ENCODE results near the gene CREG2.

CREG2 gene

DNA sequence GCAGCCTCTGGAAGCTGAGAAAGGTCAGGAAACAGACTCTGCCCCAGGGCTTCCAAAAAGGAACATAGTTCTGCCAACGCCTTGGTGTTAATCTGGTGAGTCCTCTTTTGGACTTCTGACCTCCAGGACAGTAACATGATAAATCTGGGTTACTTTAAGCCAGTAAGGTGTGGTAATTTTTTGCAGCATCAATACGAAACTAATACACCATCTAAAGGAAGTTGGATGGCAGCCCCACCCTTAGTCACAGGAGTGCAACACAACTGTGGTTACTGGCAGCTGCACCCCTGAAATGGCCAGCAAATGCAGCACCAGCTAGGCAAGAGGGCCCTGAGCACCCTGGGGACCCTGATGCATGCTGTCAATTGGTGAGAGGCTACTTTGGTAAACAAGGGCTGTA is 25.8 kb downstream of the CREG2 start:
- TF ChIP-seq OSR1 (CRISPR knock-in tag; IDR thresholded peaks at IDR 0.05) (no peak), ARNTL (CRISPR knock-in tag; IDR thresholded peaks at IDR 0.05; ENCODE audit: borderline replicate concordance, low read depth) (no peak), ZNF70 (CRISPR knock-in tag; IDR thresholded peaks at IDR 0.05) (no peak), ZNF8 (CRISPR knock-in tag; IDR thresholded peaks at IDR 0.05) (no peak)
- ATAC-seq, result no peak

DNA sequence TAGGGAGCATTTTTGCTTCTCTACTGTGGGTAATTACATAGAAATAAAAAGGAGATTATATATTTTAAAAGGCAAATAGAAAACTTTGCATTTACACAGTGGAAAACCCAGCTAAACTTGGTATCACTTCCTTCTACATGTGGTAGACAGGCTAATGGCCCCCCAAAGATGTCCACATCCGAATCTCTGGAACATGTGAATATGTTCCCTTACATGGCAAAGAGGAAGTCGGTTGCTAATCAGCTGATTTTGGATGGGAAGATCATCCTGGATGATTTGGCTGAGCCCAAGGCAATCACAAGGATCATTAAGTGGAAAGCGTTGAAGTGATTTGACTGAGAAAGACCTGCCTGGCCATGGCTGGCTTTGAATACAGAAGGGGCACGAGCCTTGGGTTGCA is 26.2 kb downstream of the CREG2 start:
- no peak for TF ChIP-seq ESRRG (CRISPR knock-in tag; IDR thresholded peaks at IDR 0.05)
- TF ChIP-seq, protein P1, sequence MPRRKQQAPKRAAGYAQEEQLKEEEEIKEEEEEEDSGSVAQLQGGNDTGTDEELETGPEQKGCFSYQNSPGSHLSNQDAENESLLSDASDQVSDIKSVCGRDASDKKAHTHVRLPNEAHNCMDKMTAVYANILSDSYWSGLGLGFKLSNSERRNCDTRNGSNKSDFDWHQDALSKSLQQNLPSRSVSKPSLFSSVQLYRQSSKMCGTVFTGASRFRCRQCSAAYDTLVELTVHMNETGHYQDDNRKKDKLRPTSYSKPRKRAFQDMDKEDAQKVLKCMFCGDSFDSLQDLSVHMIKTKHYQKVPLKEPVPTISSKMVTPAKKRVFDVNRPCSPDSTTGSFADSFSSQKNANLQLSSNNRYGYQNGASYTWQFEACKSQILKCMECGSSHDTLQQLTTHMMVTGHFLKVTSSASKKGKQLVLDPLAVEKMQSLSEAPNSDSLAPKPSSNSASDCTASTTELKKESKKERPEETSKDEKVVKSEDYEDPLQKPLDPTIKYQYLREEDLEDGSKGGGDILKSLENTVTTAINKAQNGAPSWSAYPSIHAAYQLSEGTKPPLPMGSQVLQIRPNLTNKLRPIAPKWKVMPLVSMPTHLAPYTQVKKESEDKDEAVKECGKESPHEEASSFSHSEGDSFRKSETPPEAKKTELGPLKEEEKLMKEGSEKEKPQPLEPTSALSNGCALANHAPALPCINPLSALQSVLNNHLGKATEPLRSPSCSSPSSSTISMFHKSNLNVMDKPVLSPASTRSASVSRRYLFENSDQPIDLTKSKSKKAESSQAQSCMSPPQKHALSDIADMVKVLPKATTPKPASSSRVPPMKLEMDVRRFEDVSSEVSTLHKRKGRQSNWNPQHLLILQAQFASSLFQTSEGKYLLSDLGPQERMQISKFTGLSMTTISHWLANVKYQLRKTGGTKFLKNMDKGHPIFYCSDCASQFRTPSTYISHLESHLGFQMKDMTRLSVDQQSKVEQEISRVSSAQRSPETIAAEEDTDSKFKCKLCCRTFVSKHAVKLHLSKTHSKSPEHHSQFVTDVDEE (CRISPR knock-in tag; IDR thresholded peaks at IDR 0.05), result no peak
- TF ChIP-seq, protein P2, sequence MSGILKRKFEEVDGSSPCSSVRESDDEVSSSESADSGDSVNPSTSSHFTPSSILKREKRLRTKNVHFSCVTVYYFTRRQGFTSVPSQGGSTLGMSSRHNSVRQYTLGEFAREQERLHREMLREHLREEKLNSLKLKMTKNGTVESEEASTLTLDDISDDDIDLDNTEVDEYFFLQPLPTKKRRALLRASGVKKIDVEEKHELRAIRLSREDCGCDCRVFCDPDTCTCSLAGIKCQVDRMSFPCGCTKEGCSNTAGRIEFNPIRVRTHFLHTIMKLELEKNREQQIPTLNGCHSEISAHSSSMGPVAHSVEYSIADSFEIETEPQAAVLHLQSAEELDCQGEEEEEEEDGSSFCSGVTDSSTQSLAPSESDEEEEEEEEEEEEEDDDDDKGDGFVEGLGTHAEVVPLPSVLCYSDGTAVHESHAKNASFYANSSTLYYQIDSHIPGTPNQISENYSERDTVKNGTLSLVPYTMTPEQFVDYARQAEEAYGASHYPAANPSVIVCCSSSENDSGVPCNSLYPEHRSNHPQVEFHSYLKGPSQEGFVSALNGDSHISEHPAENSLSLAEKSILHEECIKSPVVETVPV (CRISPR knock-in tag; IDR thresholded peaks at IDR 0.05), result no peak
- TF ChIP-seq OSR1 (CRISPR knock-in tag; IDR thresholded peaks at IDR 0.05), result no peak
- TF ChIP-seq ZC3H10 (CRISPR knock-in tag; IDR thresholded peaks at IDR 0.05), result no peak
- TF ChIP-seq, protein P3, sequence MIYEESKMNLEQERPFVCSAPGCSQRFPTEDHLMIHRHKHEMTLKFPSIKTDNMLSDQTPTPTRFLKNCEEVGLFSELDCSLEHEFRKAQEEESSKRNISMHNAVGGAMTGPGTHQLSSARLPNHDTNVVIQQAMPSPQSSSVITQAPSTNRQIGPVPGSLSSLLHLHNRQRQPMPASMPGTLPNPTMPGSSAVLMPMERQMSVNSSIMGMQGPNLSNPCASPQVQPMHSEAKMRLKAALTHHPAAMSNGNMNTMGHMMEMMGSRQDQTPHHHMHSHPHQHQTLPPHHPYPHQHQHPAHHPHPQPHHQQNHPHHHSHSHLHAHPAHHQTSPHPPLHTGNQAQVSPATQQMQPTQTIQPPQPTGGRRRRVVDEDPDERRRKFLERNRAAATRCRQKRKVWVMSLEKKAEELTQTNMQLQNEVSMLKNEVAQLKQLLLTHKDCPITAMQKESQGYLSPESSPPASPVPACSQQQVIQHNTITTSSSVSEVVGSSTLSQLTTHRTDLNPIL (CRISPR knock-in tag; IDR thresholded peaks at IDR 0.05; ENCODE audit: low read depth), result no peak
- no peak for TF ChIP-seq ZNF8 (CRISPR knock-in tag; IDR thresholded peaks at IDR 0.05)
- TF ChIP-seq SNAI2 (CRISPR knock-in tag; IDR thresholded peaks at IDR 0.05), result no peak
- TF ChIP-seq ARNTL (CRISPR knock-in tag; IDR thresholded peaks at IDR 0.05; ENCODE audit: borderline replicate concordance, low read depth), result no peak
- TF ChIP-seq ZNF70 (CRISPR knock-in tag; IDR thresholded peaks at IDR 0.05), result no peak
- no peak for TF ChIP-seq TOX (CRISPR knock-in tag; IDR thresholded peaks at IDR 0.05; ENCODE audit: borderline replicate concordance)
- TF ChIP-seq ZFP30 (CRISPR knock-in tag; IDR thresholded peaks at IDR 0.05), result no peak
- no peak for TF ChIP-seq ZNF565 (CRISPR knock-in tag; conservative IDR thresholded peaks at IDR 0.05; ENCODE audit: low read depth)
- TF ChIP-seq CSDC2 (CRISPR knock-in tag; IDR thresholded peaks at IDR 0.05), result no peak
- no peak for TF ChIP-seq ZFP3 (CRISPR knock-in tag; IDR thresholded peaks at IDR 0.05)
- TF ChIP-seq TCF4 (CRISPR knock-in tag; IDR thresholded peaks at IDR 0.05; ENCODE audit: borderline replicate concordance), result no peak
- TF ChIP-seq, protein P4, sequence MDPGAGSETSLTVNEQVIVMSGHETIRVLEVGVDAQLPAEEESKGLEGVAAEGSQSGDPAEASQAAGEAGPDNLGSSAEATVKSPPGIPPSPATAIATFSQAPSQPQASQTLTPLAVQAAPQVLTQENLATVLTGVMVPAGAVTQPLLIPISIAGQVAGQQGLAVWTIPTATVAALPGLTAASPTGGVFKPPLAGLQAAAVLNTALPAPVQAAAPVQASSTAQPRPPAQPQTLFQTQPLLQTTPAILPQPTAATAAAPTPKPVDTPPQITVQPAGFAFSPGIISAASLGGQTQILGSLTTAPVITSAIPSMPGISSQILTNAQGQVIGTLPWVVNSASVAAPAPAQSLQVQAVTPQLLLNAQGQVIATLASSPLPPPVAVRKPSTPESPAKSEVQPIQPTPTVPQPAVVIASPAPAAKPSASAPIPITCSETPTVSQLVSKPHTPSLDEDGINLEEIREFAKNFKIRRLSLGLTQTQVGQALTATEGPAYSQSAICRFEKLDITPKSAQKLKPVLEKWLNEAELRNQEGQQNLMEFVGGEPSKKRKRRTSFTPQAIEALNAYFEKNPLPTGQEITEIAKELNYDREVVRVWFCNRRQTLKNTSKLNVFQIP (CRISPR knock-in tag; IDR thresholded peaks at IDR 0.05; ENCODE audit: borderline replicate concordance, low read depth), result no peak
- TF ChIP-seq, protein P5, sequence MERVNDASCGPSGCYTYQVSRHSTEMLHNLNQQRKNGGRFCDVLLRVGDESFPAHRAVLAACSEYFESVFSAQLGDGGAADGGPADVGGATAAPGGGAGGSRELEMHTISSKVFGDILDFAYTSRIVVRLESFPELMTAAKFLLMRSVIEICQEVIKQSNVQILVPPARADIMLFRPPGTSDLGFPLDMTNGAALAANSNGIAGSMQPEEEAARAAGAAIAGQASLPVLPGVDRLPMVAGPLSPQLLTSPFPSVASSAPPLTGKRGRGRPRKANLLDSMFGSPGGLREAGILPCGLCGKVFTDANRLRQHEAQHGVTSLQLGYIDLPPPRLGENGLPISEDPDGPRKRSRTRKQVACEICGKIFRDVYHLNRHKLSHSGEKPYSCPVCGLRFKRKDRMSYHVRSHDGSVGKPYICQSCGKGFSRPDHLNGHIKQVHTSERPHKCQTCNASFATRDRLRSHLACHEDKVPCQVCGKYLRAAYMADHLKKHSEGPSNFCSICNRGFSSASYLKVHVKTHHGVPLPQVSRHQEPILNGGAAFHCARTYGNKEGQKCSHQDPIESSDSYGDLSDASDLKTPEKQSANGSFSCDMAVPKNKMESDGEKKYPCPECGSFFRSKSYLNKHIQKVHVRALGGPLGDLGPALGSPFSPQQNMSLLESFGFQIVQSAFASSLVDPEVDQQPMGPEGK (CRISPR knock-in tag; IDR thresholded peaks at IDR 0.05; ENCODE audit: borderline replicate concordance), result no peak
- no peak for TF ChIP-seq BACH2 (CRISPR knock-in tag; IDR thresholded peaks at IDR 0.05; ENCODE audit: borderline replicate concordance)
- TF ChIP-seq GLIS3 (CRISPR knock-in tag; IDR thresholded peaks at IDR 0.05), result no peak
- no peak for ATAC-seq

DNA sequence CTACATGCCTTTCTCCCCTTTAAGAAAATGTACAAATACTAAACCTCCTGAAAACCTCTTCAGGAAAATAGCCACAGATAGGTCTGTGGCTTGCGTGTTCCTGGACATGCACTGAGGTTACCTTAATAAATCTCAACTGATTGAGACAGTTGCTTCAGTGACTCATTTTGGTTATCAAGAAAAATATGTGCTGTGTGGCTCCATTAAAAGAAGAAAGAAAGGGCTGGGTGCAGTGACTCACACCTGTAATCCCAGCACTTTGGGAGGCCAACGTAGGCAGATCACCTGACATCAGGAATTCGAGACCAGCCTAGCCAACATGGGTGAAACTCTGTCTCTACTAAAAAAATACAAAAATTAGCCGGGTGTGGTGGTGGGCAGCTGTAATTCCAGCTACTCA is 27.1 kb downstream of the CREG2 start:
- TF ChIP-seq CSDC2 (CRISPR knock-in tag; IDR thresholded peaks at IDR 0.05) (no peak), BACH2 (CRISPR knock-in tag; IDR thresholded peaks at IDR 0.05; ENCODE audit: borderline replicate concordance) (no peak), ZC3H10 (CRISPR knock-in tag; IDR thresholded peaks at IDR 0.05) (no peak), ISL1 (CRISPR knock-in tag; IDR thresholded peaks at IDR 0.05) (peak; percentile 25; the same call in 1 of the 2 replicates)
- peak; percentile 75 for ATAC-seq

Measured in SK-N-SH treated with all-trans-retinoic acid at 6 μM for 48 hours (cell line).